IPS DF 4.7 (cell line): ENCODE measurements around the gene DENND1B.
"Not testable (repeated sequence)": the region's sequence is repeated elsewhere in the genome, so short reads cannot be mapped to it uniquely, and the experiment has no call there.

ENCODE experiments used
- DNase-seq: peaks from one replicate; pipeline ENCODE4 v3.0.0-alpha.2; 2013; ENCODE audit warnings: low spot score; ENCODE audit errors: extremely low read depth

The DENND1B gene

GRCh38 chr1:197786280-197786679 is 11.0 kb upstream of the DENND1B start:
- DNase-seq = no peak

- no peak for DNase-seq
Measured at GRCh38 chr1:197783510-197783948, 8.2 kb upstream of the DENND1B start.

GRCh38 chr1:197782722-197783360 is 7.6 kb upstream of the DENND1B start:
- no peak for DNase-seq

GRCh38 chr1:197781968-197782721 is 6.9 kb upstream of the DENND1B start:
- DNase-seq = no peak

GRCh38 chr1:197779921-197780320 is 4.6 kb upstream of the DENND1B start:
- no peak for DNase-seq

GRCh38 chr1:197778366-197778945 is 3.2 kb upstream of the DENND1B start:
- no peak for DNase-seq

- DNase-seq = no peak
Measured at GRCh38 chr1:197776351-197777105, 1.2 kb upstream of the DENND1B start.

- DNase-seq = no peak
Measured at GRCh38 chr1:197774466-197775281, 606 bp downstream of the DENND1B start.

- DNase-seq = no peak
Measured at GRCh38 chr1:197773856-197774255, 1.4 kb downstream of the DENND1B start.

- no peak for DNase-seq
Measured at GRCh38 chr1:197771904-197772556, 3.2 kb downstream of the DENND1B start.

GRCh38 chr1:197771386-197771785 is 3.9 kb downstream of the DENND1B start:
- no peak for DNase-seq

GRCh38 chr1:197770243-197770642 is 5.0 kb downstream of the DENND1B start:
- DNase-seq = no peak

GRCh38 chr1:197769287-197769686 is 6.0 kb downstream of the DENND1B start:
- no peak for DNase-seq

GRCh38 chr1:197768014-197768805 is 7.1 kb downstream of the DENND1B start:
- no peak for DNase-seq

- no peak for DNase-seq
Measured at GRCh38 chr1:197763769-197764168, 11.5 kb downstream of the DENND1B start.

GRCh38 chr1:197763307-197763706 is 12.0 kb downstream of the DENND1B start:
- DNase-seq = no peak

- DNase-seq = no peak
Measured at GRCh38 chr1:197761654-197762053, 13.6 kb downstream of the DENND1B start.

GRCh38 chr1:197755553-197755952 is 19.7 kb downstream of the DENND1B start:
- not testable (repeated sequence) for DNase-seq

- DNase-seq = not testable (repeated sequence)
Measured at GRCh38 chr1:197752652-197753164, 22.6 kb downstream of the DENND1B start.
